HEK293 (cell line): ENCODE measurements around the gene DNA2.
"Not testable (repeated sequence)": the region's sequence is repeated elsewhere in the genome, so short reads cannot be mapped to it uniquely, and the experiment has no call there.

ENCODE experiments used
- CTCF ChIA-PET: fragments of 350-600 bp; formaldehyde crosslinking; extraction: SDS; loops from one replicate; lab custom pipeline; 2021; ENCODE audit warnings: antibody characterized with exemption; lab: Yijun Ruan, JAX
- POLR2A ChIA-PET: fragments of 300-600 bp; formaldehyde crosslinking; extraction: SDS; loops from one replicate; lab custom pipeline; 2020; ENCODE audit warnings: antibody characterized with exemption, inconsistent platforms; lab: Yijun Ruan, JAX
- H3K27ac ChIP-seq: fragments of 200-500 bp; sonication (Bioruptor generic); 2 replicates; pipeline ENCODE4 v1.5.1; 2014; ENCODE audit warnings: low read depth, low read length, control low read depth, inconsistent platforms; ENCODE audit errors: extremely low read depth
- H3K36me3 ChIP-seq, 2 experiments: fragments of 200-500 bp in 1 of 2; sonication (Bioruptor generic) in 1 of 2; 1 replicate in 1 of 2; 2 replicates in 1 of 2; pipeline ENCODE4 v1.5.1; 2014 to 2017; ENCODE audit warnings: inconsistent platforms in 2 of 2, low read length in 2 of 2; ENCODE audit not compliant: control insufficient read depth in 2 of 2, insufficient read depth in 1 of 2
- H3K4me1 ChIP-seq: fragments of 200-500 bp; sonication (Bioruptor generic); 2 replicates; pipeline ENCODE4 v1.5.1; 2014; ENCODE audit warnings: mild to moderate bottlenecking, low read length, inconsistent platforms; ENCODE audit not compliant: control insufficient read depth, insufficient read depth
- H3K4me3 ChIP-seq: 2 replicates; pipeline ENCODE4 v1.5.1; 2011; ENCODE audit warnings: low read depth, mild to moderate bottlenecking, control low read depth, low read length, moderate library complexity
- H3K9me3 ChIP-seq: fragments of 200-500 bp; sonication (Bioruptor generic); 2 replicates; pipeline ENCODE4 v1.5.1; 2014; ENCODE audit warnings: low read depth, low read length, inconsistent platforms; ENCODE audit not compliant: control insufficient read depth, insufficient read depth
- CTCF ChIP-seq: fragments of 450-650 bp; formaldehyde crosslinking; IDR thresholded peaks from 2 replicates; pipeline ENCODE4 v1.5.1; 2016; ENCODE audit warnings: missing biosample characterization, missing genetic modification characterization
- GLIS2 ChIP-seq: fragments of 450-650 bp; formaldehyde crosslinking; IDR thresholded peaks from 2 replicates; pipeline ENCODE4 v1.5.1; 2016; ENCODE audit warnings: missing biosample characterization, missing genetic modification characterization
- HOXC10 ChIP-seq: sonication (generic); formaldehyde crosslinking; IDR thresholded peaks from 2 replicates; pipeline ENCODE4 v1.8.1; 2023; ENCODE audit warnings: mild to moderate bottlenecking, missing genetic modification reagents
- KLF10 ChIP-seq: fragments of 450-650 bp; IDR thresholded peaks from 2 replicates; pipeline ENCODE4 v1.5.1; 2018; ENCODE audit warnings: missing biosample characterization, mild to moderate bottlenecking, missing genetic modification characterization
- PRDM1 ChIP-seq: fragments of 450-650 bp; formaldehyde crosslinking; IDR thresholded peaks from 2 replicates; pipeline ENCODE4; 2016; ENCODE audit warnings: missing biosample characterization, missing genetic modification characterization
- PRDM10 ChIP-seq: fragments of 450-650 bp; formaldehyde crosslinking; IDR thresholded peaks from 2 replicates; pipeline ENCODE4 v1.5.1; 2016; ENCODE audit warnings: missing biosample characterization, missing genetic modification characterization
- SCRT1 ChIP-seq: fragments of 450-650 bp; formaldehyde crosslinking; IDR thresholded peaks from 2 replicates; pipeline ENCODE4 v1.5.1; 2016; ENCODE audit warnings: missing biosample characterization, missing genetic modification characterization, borderline replicate concordance
- SP7 ChIP-seq: fragments of 450-650 bp; formaldehyde crosslinking; IDR thresholded peaks from 2 replicates; pipeline ENCODE4 v1.5.1; 2016; ENCODE audit warnings: missing biosample characterization, missing genetic modification characterization
- ZBTB1 ChIP-seq: fragments of 450-650 bp; formaldehyde crosslinking; IDR thresholded peaks from 2 replicates; pipeline ENCODE4 v1.5.1; 2016; ENCODE audit warnings: missing biosample characterization, missing genetic modification characterization
- ZBTB44 ChIP-seq: fragments of 450-650 bp; IDR thresholded peaks from 2 replicates; pipeline ENCODE4 v1.5.1; 2018; ENCODE audit warnings: missing biosample characterization, mild to moderate bottlenecking, missing genetic modification characterization
- ZNF146 ChIP-seq: fragments of 450-650 bp; formaldehyde crosslinking; IDR thresholded peaks from 2 replicates; pipeline ENCODE4 v1.5.1; 2016; ENCODE audit warnings: missing biosample characterization, missing genetic modification characterization
- ZNF184 ChIP-seq: fragments of 450-650 bp; IDR thresholded peaks from 2 replicates; pipeline ENCODE4 v1.5.1; 2018; ENCODE audit warnings: missing biosample characterization, mild to moderate bottlenecking, missing genetic modification characterization
- ZNF211 ChIP-seq: fragments of 450-650 bp; formaldehyde crosslinking; IDR thresholded peaks from 2 replicates; pipeline ENCODE4 v1.5.1; 2016; ENCODE audit warnings: low read depth, missing biosample characterization, missing genetic modification characterization
- ZNF394 ChIP-seq: fragments of 450-650 bp; formaldehyde crosslinking; IDR thresholded peaks from 2 replicates; pipeline ENCODE4 v1.5.1; 2016; ENCODE audit warnings: missing biosample characterization, missing genetic modification characterization, mild to moderate bottlenecking, moderate library complexity, borderline replicate concordance
- ZNF398 ChIP-seq: fragments of 450-650 bp; formaldehyde crosslinking; IDR thresholded peaks from 2 replicates; pipeline ENCODE4 v1.5.1; 2017; ENCODE audit warnings: missing biosample characterization, missing genetic modification characterization
- ZNF433 ChIP-seq: fragments of 450-650 bp; formaldehyde crosslinking; IDR thresholded peaks from 2 replicates; pipeline ENCODE4 v1.5.1; 2016; ENCODE audit warnings: missing biosample characterization, missing genetic modification characterization, low read depth
- ZNF473 ChIP-seq: fragments of 450-650 bp; formaldehyde crosslinking; IDR thresholded peaks from 2 replicates; pipeline ENCODE4 v1.5.1; 2017; ENCODE audit warnings: missing biosample characterization, missing genetic modification characterization
- ZNF514 ChIP-seq: fragments of 450-650 bp; formaldehyde crosslinking; IDR thresholded peaks from 2 replicates; pipeline ENCODE4 v1.5.1; 2016; ENCODE audit warnings: missing biosample characterization, missing genetic modification characterization
- ZNF544 ChIP-seq: fragments of 450-650 bp; formaldehyde crosslinking; IDR thresholded peaks from 2 replicates; pipeline ENCODE4 v1.5.0; 2017; ENCODE audit warnings: missing biosample characterization, missing genetic modification characterization
- ZNF558 ChIP-seq: fragments of 450-650 bp; formaldehyde crosslinking; IDR thresholded peaks from 2 replicates; pipeline ENCODE4 v1.5.1; 2016; ENCODE audit warnings: missing biosample characterization, missing genetic modification characterization
- ZNF571 ChIP-seq: fragments of 450-650 bp; formaldehyde crosslinking; IDR thresholded peaks from 2 replicates; pipeline ENCODE4 v1.5.0; 2017; ENCODE audit warnings: missing biosample characterization, missing genetic modification characterization
- ZNF600 ChIP-seq: fragments of 450-650 bp; formaldehyde crosslinking; IDR thresholded peaks from 2 replicates; pipeline ENCODE4 v1.5.1; 2016; ENCODE audit warnings: missing biosample characterization, missing genetic modification characterization
- ZNF626 ChIP-seq: fragments of 450-650 bp; sonication (Bioruptor Pico); formaldehyde crosslinking; IDR thresholded peaks from 2 replicates; pipeline ENCODE4 v1.5.1; 2018; ENCODE audit warnings: missing biosample characterization, missing genetic modification characterization, inconsistent platforms
- ZNF629 ChIP-seq: fragments of 450-650 bp; formaldehyde crosslinking; IDR thresholded peaks from 2 replicates; pipeline ENCODE4 v1.5.1; 2017; ENCODE audit warnings: missing biosample characterization, missing genetic modification characterization

Gene DNA2

GRCh38 chr10:68462536-68462935 is 9.2 kb downstream of the DNA2 start (continued):
- TF ChIP-seq KLF10, result no peak
- TF ChIP-seq GLIS2, result no peak
- TF ChIP-seq, all 188 proteins: peak for 7

- no peaks in the 10 kb centered on the region for H3K4me1 ChIP-seq
- no peak overlapping the region for H3K27ac ChIP-seq
- H3K4me3 ChIP-seq, result no peak overlapping the region
- TF ChIP-seq HOXC10 (CRISPR knock-in tag) (no peak), ZNF544 (tag by site-specific recombination) (no peak), ZNF473 (no peak), ZNF626 (no peak), ZNF184 (tag by site-specific recombination) (no peak), CTCF (tag by site-specific recombination) (no peak), SCRT1 (no peak), ZNF629 (tag by site-specific recombination) (no peak), ZNF571 (tag by site-specific recombination) (no peak), SP7 (tag by site-specific recombination) (no peak), ZNF211 (tag by site-specific recombination) (no peak), ZNF146 (tag by site-specific recombination) (no peak), PRDM1 (tag by site-specific recombination) (no peak), ZNF433 (no peak), ZNF600 (tag by site-specific recombination) (no peak), ZNF398 (tag by site-specific recombination) (no peak), ZNF514 (no peak), ZBTB1 (no peak), ZBTB44 (tag by site-specific recombination) (no peak), ZNF558 (tag by site-specific recombination) (no peak)
- no peaks in the 10 kb centered on the region for H3K9me3 ChIP-seq
- ChIA-PET POLR2A (no interaction called here), CTCF (interaction anchor here (0.6 to 0.9 kb wide), 2 partner anchors 14 to 48 kb away, joined by 3 to 4 read pairs; no protein-coding TSS in a partner anchor)
- peaks cover 82 to 85% of the 10 kb centered on the region in 2 experiments for H3K36me3 ChIP-seq
Observed at GRCh38 chr10:68461032-68461431, 10.7 kb downstream of the DNA2 start.

- H3K4me1 ChIP-seq, H3K27ac ChIP-seq, H3K9me3 ChIP-seq, H3K4me3 ChIP-seq: not testable (repeated sequence)
- ChIA-PET POLR2A (interaction anchor here (1.0 to 1.4 kb wide), 2 partner anchors 10 to 43 kb away, joined by 6 to 10 read pairs; partner anchors contain the start of gene RUFY2), CTCF (interaction anchor here (1.0 kb wide), 1 partner anchor 21 kb away, joined by 5 read pairs; no protein-coding TSS in a partner anchor)
- TF ChIP-seq PRDM10 (peak; percentile 65), ZNF394 (tag by site-specific recombination) (peak; percentile 69; the same call in 1 of the 2 replicates)
- H3K36me3 ChIP-seq, result peaks cover 68 to 70% of the 10 kb centered on the region in 2 experiments
Observed at GRCh38 chr10:68449698-68450097, 22.1 kb downstream of the DNA2 start.
